Spleen (tissue), 11 donors: ENCODE results near the gene LST1. TPM values are rescaled to one million over a fixed set of nuclear protein-coding genes. Genes with fewer than 3 reads are reported as not detected.

ENCODE experiments used
- DNase-seq: peaks from one replicate; pipeline ENCODE4 v3.0.0-alpha.2; 2020
- H3K27ac ChIP-seq, 8 donors: fragments of 200-600 bp; sonication (generic) in 7 of 8; 1 replicate in 4 of 8; 2 replicates in 4 of 8; pipeline versions ENCODE4 v1.5.0 to v1.8.0; 2016 to 2021; ENCODE audit warnings: inconsistent platforms in 4 of 8, mild to moderate bottlenecking in 4 of 8, moderate library complexity in 1 of 8
- H3K27me3 ChIP-seq, 7 donors: fragments of 200-600 bp; sonication (generic) in 6 of 7; replicated peaks in 1 of 7; 1 replicate in 4 of 7; 2 replicates in 3 of 7; pipeline versions ENCODE4 v1.5.0 to v1.8.0; 2016 to 2021; ENCODE audit warnings: inconsistent platforms in 3 of 7, mild to moderate bottlenecking in 1 of 7
- H3K36me3 ChIP-seq, 6 donors: fragments of 200-600 bp; sonication (generic) in 5 of 6; 1 replicate in 4 of 6; 2 replicates in 2 of 6; pipeline versions ENCODE4 v1.5.0 to v1.8.0; 2016 to 2021; ENCODE audit warnings: inconsistent platforms in 2 of 6
- H3K4me1 ChIP-seq, 6 donors: fragments of 200-600 bp; sonication (generic) in 5 of 6; 1 replicate in 3 of 6; 2 replicates in 3 of 6; pipeline versions ENCODE4 v1.5.0 to v1.8.0; 2016 to 2021; ENCODE audit warnings: inconsistent platforms in 3 of 6
- H3K4me3 ChIP-seq, 8 donors: fragments of 200-600 bp; sonication (generic) in 7 of 8; 1 replicate in 4 of 8; 2 replicates in 4 of 8; pipeline versions ENCODE4 v1.5.0 to v1.8.0; 2016 to 2021; ENCODE audit warnings: inconsistent platforms in 4 of 8, mild to moderate bottlenecking in 4 of 8, moderate library complexity in 2 of 8
- H3K9me3 ChIP-seq, 8 donors: fragments of 200-600 bp; sonication (generic) in 7 of 8; 1 replicate in 4 of 8; 2 replicates in 4 of 8; pipeline versions ENCODE4 v1.5.0 to v1.8.0; 2016 to 2021; ENCODE audit warnings: inconsistent platforms in 4 of 8
- CTCF ChIP-seq, 11 experiments: fragments of 200-600 bp in 7 of 11; fragments of 450-650 bp in 4 of 11; sonication (generic) in 4 of 11; IDR thresholded peaks in 8 of 11; conservative IDR thresholded peaks in 3 of 11; 1 replicate in 7 of 11; 2 replicates in 4 of 11; pipeline versions ENCODE4 v1.4.0 to v1.8.0; 2016 to 2021; ENCODE audit warnings: antibody characterized with exemption in 11 of 11, inconsistent platforms in 4 of 11, mild to moderate bottlenecking in 1 of 11
- POLR2A ChIP-seq, 3 donors: fragments of 450-650 bp; IDR thresholded peaks; one replicate each; pipeline ENCODE4 v1.5.1; 2017; ENCODE audit warnings: antibody characterized with exemption in 3 of 3, mild to moderate bottlenecking in 1 of 3
- POLR2AphosphoS5 ChIP-seq, 3 donors: sonication (generic); formaldehyde crosslinking; IDR thresholded peaks; one replicate each; pipeline ENCODE4 v1.5.1; 2017; ENCODE audit warnings: antibody characterized with exemption in 3 of 3
- WGBS, 5 donors: extraction: QIAGEN DNeasy Blood & Tissue Kit in 3 of 5; methylation state at CpG; one replicate each; pipeline versions ENCODE4 v1.1.5 to v1.1.7; 2013 to 2018; 5-methylcytosine and 5-hydroxymethylcytosine counted together
- intact Hi-C: fragments of 100-400 bp; cut with DNase I; formaldehyde crosslinking; loops from one replicate; pipeline ENCODE4 v1.15.0; 2023; ENCODE audit warnings: low total_unique reads
- polyA plus RNA-seq, 3 donors: library from polyadenylated mRNA; stranded (reverse); fragments of 200-250 nt; gene quantifications; one replicate each; pipeline ENCODE4 v1.2.1, GENCODE V29; 2013
- total RNA-seq, 7 donors: library from RNA; depleted of rRNA in 3 of 7; stranded (reverse); fragments of >200 nt in 3 of 7; fragmentation: NEBNext Ultra II Directional in 4 of 7; extraction: Animal tissue kit (Norgen Biotek cat#: 25700) in 4 of 7; gene quantifications; one replicate each; pipeline versions ENCODE4 v1.1.0 to v1.2.1, GENCODE V29; 2016 to 2021
- donor health status: healthy with polysubstance abuse.
- donor health status: DM: no; HTN: no; CAD: no; lungs with moderate emphysema.
- donor health status: DM: no; HTN: no; CAD: no.
- donor health status: Bipolar disorder and iron deficiency.
- donor health status: healthy.
- donor health status: DM: no; HTN: no; CAD: no.
- donor health status: DM: yes; HTN: yes; CAD: no.

Gene LST1
- total and polyA plus RNA-seq, 10 donors: 128 to 268 (median 208) TPM

- peak overlapping the region; percentile 92 to 99 (median 96) for H3K27ac ChIP-seq
- no peaks in the 10 kb centered on the region for H3K9me3 ChIP-seq
- DNase-seq: no peak
- peaks cover 5 to 44% (median 42%) of the 10 kb centered on the region in 6 donors for H3K36me3 ChIP-seq
- no peaks in the 10 kb centered on the region for H3K27me3 ChIP-seq
- H3K4me3 ChIP-seq: peak overlapping the region; percentile 58 to 88 (median 72)
- no peak for TF ChIP-seq POLR2A (IDR thresholded peaks at IDR 0.05)
- no peak for TF ChIP-seq CTCF (IDR thresholded peaks at IDR 0.05 in 8 of 11, conservative IDR thresholded peaks at IDR 0.05 in 3 of 11)
- TF ChIP-seq POLR2AphosphoS5 (IDR thresholded peaks at IDR 0.05): no peak
- H3K4me1 ChIP-seq: peaks cover 28 to 68% (median 52%) of the 10 kb centered on the region in 6 donors
- intact Hi-C loops: no loop called here
- WGBS, 5 donors: 0 to 1% (median 1%) methylated on average over 21 of the region's 21 CpGs
Measured at GRCh38 chr6:31541059-31541657, 44.9 kb upstream of the LST1 start.

DNA sequence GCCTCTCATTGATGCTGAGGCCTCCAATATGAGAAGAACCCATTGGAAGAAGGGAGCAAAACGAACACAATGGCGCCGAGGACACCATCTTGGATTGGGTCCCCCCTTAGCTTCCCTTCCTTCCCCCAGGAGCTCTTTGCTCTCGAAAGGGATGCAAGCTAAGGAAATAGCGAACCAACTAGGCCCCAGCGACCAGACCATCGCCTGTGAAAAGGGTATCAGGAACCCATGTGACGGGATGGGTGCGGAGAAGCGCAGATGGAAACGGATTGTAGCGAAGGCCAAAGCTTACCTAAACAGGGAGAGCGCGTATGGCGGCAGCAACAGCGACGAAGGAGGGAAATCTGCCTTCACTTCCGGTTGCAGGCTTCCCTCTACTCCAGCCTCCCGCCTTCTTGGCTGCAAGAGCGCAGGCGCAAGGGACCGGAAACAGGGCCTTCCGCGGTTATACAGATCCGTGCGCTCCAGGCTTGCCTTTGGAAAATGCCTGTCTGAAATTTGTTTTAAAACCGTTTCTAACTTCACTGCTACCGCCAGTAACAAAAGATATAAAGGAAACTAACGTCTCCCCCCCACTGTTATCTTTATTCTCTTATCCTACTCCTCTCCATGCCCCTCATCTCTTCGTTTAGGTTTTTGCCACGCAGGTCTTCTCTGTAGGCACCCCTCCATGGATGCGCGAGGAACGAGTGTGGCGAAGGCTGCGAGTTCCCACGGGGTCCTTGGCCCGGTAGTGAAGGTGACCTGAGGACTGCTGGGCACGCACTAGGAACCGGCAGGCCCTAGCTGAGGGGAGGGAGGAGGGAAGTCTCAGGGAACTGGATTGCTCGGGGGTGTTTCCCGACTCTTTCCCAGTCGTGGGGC is 44.2 kb upstream of the LST1 start, which contains the start of gene DDX39B:
TSS of gene DDX39B (minus strand) at position 346 of the 864 bp plus-strand sequence. CDS start 1,471 bp downstream, outside the sequence.
- WGBS, 5 donors: 0 to 1% (median 0%) methylated on average over 41 to 43 of the region's 43 CpGs
- peak; percentile 98 for DNase-seq
- peaks cover 4 to 37% (median 35%) of the 10 kb centered on the region in 6 donors for H3K36me3 ChIP-seq
- peak in 2 of 3 donors; percentile 27 to 53 for TF ChIP-seq POLR2A (IDR thresholded peaks at IDR 0.05)
- TF ChIP-seq POLR2AphosphoS5 (IDR thresholded peaks at IDR 0.05): peak; percentile 90 to 94 (median 93)
- TF ChIP-seq CTCF (IDR thresholded peaks at IDR 0.05 in 8 of 11, conservative IDR thresholded peaks at IDR 0.05 in 3 of 11): peak in 1 of 11 experiments; percentile 0
- peak within 1 kb of the TSS; percentile 92 to 99 (median 96) for H3K27ac ChIP-seq
- intact Hi-C loops: no loop called here
- peak within 1 kb of the TSS; percentile 58 to 88 (median 72) for H3K4me3 ChIP-seq
- peaks cover 28 to 68% (median 56%) of the 10 kb centered on the region in 6 donors for H3K4me1 ChIP-seq
- no peaks in the 10 kb centered on the region for H3K9me3 ChIP-seq
- H3K27me3 ChIP-seq: no peaks in the 10 kb centered on the region

- no peak for DNase-seq
- TF ChIP-seq CTCF (IDR thresholded peaks at IDR 0.05 in 8 of 11, conservative IDR thresholded peaks at IDR 0.05 in 3 of 11) (no peak), POLR2AphosphoS5 (IDR thresholded peaks at IDR 0.05) (no peak), POLR2A (IDR thresholded peaks at IDR 0.05) (no peak)
- H3K9me3 ChIP-seq: no peaks in the 10 kb centered on the region
- WGBS, 5 donors: 94 to 98% (median 96%) methylated on average over 6 of the region's 6 CpGs
- peaks cover 0 to 19% (median 17%) of the 10 kb centered on the region in 6 donors for H3K36me3 ChIP-seq
- no peak overlapping the region for H3K4me3 ChIP-seq
- intact Hi-C loops: no loop called here
- H3K27ac ChIP-seq: peak overlapping the region in 1 of 8 donors; percentile 96
- no peaks in the 10 kb centered on the region for H3K27me3 ChIP-seq
- peaks cover 36 to 67% (median 58%) of the 10 kb centered on the region in 6 donors for H3K4me1 ChIP-seq
Measured at GRCh38 chr6:31543639-31544038, 42.4 kb upstream of the LST1 start.

DNA sequence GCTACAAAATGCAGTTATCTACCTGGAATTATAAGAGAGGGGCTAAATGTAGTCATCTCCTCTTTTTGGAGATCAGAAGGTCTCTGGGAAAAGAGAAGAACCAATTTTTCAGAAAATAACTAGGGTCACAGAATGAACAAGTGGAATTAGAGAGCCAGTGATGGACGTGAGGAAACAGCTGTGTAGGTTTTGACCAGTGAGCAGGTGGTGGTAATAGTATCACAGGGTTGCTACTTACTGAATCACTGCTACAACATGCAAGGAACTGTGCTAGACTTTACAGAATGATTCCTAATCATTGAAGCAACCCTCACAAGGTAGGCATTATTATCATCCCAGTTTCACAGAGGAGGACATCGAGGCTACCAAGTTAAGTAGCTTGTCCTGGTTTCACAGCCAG is 41.4 kb upstream of the LST1 start:
- peaks cover 0 to 18% (median 7%) of the 10 kb centered on the region in 6 donors for H3K36me3 ChIP-seq
- DNase-seq: no peak
- H3K9me3 ChIP-seq: no peaks in the 10 kb centered on the region
- H3K27me3 ChIP-seq: no peaks in the 10 kb centered on the region
- whole genome bisulfite sequencing, 5 donors: 73 to 89% (median 80%) methylated on average over 2 of the region's 2 CpGs
- H3K27ac ChIP-seq: no peak overlapping the region
- no peak overlapping the region for H3K4me3 ChIP-seq
- H3K4me1 ChIP-seq: peaks cover 32 to 67% (median 58%) of the 10 kb centered on the region in 6 donors
- intact Hi-C loops: no loop called here
- TF ChIP-seq POLR2A (IDR thresholded peaks at IDR 0.05) (no peak), CTCF (IDR thresholded peaks at IDR 0.05 in 8 of 11, conservative IDR thresholded peaks at IDR 0.05 in 3 of 11) (no peak), POLR2AphosphoS5 (IDR thresholded peaks at IDR 0.05) (no peak)
